Motor neuron (in vitro differentiated cells): ENCODE results near the gene HSPA1L. TPM values are rescaled to one million over a fixed set of nuclear protein-coding genes. Genes with fewer than 3 reads are reported as not detected.
A peak's percentile ranks its signal among the peaks of the same experiment; 100 is the strongest.
"Not testable (repeated sequence)": the region's sequence is repeated elsewhere in the genome, so short reads cannot be mapped to it uniquely, and the experiment has no call there.

ENCODE experiments used
- ATAC-seq, 8 experiments: fragments of 200-7000 bp; cut with Tn5 transposase; replicated peaks in 6 of 8; 2 replicates each; pipeline ENCODE4 v1.8.0; 2021; ENCODE audit warnings: mild to moderate bottlenecking in 8 of 8, moderate library complexity in 8 of 8
- H3K27ac ChIP-seq, 2 donors: fragments of 250-450 bp; sonication (Bioruptor Pico); 2 replicates each; pipeline ENCODE4 v1.9.0; 2021; ENCODE audit warnings: antibody characterized with exemption in 2 of 2, mild to moderate bottlenecking in 2 of 2, moderate library complexity in 1 of 2
- H3K4me1 ChIP-seq, 2 donors: fragments of 250-450 bp; sonication (Bioruptor Pico); replicated peaks in 1 of 2; 2 replicates each; pipeline ENCODE4 v1.6.1; 2021; ENCODE audit warnings: antibody characterized with exemption in 2 of 2, mild to moderate bottlenecking in 2 of 2, moderate library complexity in 1 of 2
- H3K4me3 ChIP-seq, 5 donors: fragments of 250-450 bp; sonication (Bioruptor Pico); 2 replicates each; pipeline ENCODE4 v1.9.0; 2021; ENCODE audit warnings: antibody characterized with exemption in 5 of 5, mild to moderate bottlenecking in 5 of 5, moderate library complexity in 4 of 5
- WGBS, 10 experiments: fragments of 450-650 bp; shearing (Covaris generic); methylation state at CpG; one replicate each; pipeline ENCODE4 v1.0.0; 2022; 5-methylcytosine and 5-hydroxymethylcytosine counted together
- in situ Hi-C, 9 experiments: fragments of 400-800 bp; cut with MboI; loops; one replicate each; pipeline ENCODE4 v1.15.0; 2021; ENCODE audit warnings: low sequenced_read_pairs in 9 of 9, low pct_unique_long_range_greater_than_20kb in 2 of 9; ENCODE audit not compliant: unreplicated experiment in 9 of 9
- total RNA-seq, 8 experiments: library from RNA; unstranded; fragments of 300-600 nt; gene quantifications; 2 replicates each; pipeline versions ENCODE4 v1.2.3 to v1.2.4, GENCODE V29; 2022

Gene HSPA1L
- total RNA-seq, 8 experiments from 2014 or later = 1.0 to 4.3 (median 3.1) TPM

- in situ Hi-C loops = no loop called here
- no peaks in the 10 kb centered on the region for H3K4me1 ChIP-seq
- WGBS, 10 experiments = 75 to 100% (median 100%) methylated on average over 1 to 2 of the region's 2 CpGs; no CpG with 5 or more reads in 5 of the 10 experiments
- ATAC-seq = peak in 1 of 8 experiments; percentile 6
- no peak overlapping the region for H3K4me3 ChIP-seq
- no peak overlapping the region for H3K27ac ChIP-seq
These were observed 35.8 kb upstream of the HSPA1L start for GRCh38 chr6:31850765-31851484.

DNA sequence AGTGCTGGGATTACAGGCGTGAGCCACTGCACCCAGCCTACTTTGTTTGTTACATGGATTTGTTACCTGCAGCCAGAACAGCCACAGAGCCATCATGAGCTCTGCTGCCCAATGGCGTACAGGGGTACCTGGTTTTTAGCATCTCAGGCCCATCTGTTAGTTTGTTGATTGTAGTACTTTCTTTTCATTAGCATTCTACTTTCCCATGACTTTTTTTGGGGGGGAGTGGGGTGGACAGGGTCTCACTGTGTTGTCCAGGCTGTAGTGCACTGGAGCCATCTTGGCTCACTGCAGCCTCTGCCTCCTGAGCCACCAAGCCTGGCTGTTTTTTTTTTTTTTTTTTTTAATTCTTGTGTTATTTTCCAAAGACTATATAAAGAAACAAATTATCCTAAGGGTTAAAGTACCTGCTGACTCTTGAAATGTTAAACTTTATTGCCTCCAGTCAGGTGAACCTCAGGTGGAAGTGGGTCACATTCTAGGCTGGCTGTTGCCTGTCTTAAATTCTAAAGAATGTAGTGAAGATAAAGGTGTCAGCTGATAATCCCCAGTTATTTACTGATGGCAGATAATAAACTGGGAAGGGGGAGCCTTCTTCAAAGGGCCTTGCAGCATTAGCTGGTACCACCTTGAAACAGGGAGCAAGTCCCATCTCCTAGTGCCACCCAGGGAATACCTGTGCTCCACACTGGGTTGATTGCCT is 32.3 kb upstream of the HSPA1L start:
- H3K4me3 ChIP-seq = no peak overlapping the region
- WGBS, 10 experiments = 88 to 100% (median 90%) methylated on average over 1 to 2 of the region's 2 CpGs; no CpG with 5 or more reads in 5 of the 10 experiments
- H3K4me1 ChIP-seq = no peaks in the 10 kb centered on the region
- no peak overlapping the region for H3K27ac ChIP-seq
- in situ Hi-C loops = loop anchor here in 1 of 9 experiments (25.0 kb wide), 1 partner anchor 185 kb away; the partner anchor contains the start of genes APOM, BAG6, C6orf47 and CSNK2B
- no peak for ATAC-seq

GRCh38 chr6:31844507-31844906 is 29.4 kb upstream of the HSPA1L start:
- Histone ChIP-seq H3K27ac (no peak overlapping the region), H3K4me3 (no peak overlapping the region), H3K4me1 (no peaks in the 10 kb centered on the region)
- in situ Hi-C loops = loop anchor here in 1 of 9 experiments (25.0 kb wide), 1 partner anchor 182 kb away; the partner anchor contains the start of genes APOM, BAG6, C6orf47 and CSNK2B
- WGBS, 10 experiments = 70 to 100% (median 100%) methylated on average over 1 to 3 of the region's 3 CpGs; no CpG with 5 or more reads in 5 of the 10 experiments
- ATAC-seq = peak in 1 of 8 experiments; percentile 6

DNA sequence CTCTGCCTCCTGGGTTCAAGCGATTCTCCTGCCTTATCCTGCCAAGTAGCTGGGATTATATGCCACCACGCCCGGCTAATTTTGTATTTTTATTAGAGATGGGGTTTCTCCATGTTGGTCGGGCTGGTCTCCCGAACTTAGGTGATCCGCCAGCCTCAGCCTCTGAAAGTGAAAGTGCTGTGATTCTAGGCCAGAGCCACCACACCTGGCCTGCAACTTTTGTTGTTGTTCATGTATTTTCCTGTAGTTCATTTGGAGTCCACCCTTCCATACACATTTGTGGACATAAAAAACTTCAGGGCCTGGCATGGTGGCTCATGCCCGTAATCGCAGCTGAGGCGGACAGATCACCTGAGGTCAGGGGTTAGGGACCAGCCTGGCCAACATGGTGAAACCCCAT is 27.0 kb upstream of the HSPA1L start:
- peaks cover 6 to 13% of the 10 kb centered on the region in 2 donors for H3K4me1 ChIP-seq
- H3K27ac ChIP-seq = no peak overlapping the region
- no peak for ATAC-seq
- no peak overlapping the region for H3K4me3 ChIP-seq
- WGBS, 10 experiments = 80 to 100% (median 98%) methylated on average over 1 to 8 of the region's 9 CpGs; no CpG with 5 or more reads in 3 of the 10 experiments
- in situ Hi-C loops = loop anchor here in 1 of 9 experiments (25.0 kb wide), 1 partner anchor 180 kb away; the partner anchor contains the start of genes APOM, BAG6, C6orf47 and CSNK2B

- not testable (repeated sequence) for H3K27ac ChIP-seq, H3K4me3 ChIP-seq, ATAC-seq
- 73 to 100% (median 90%) methylated on average over 1 to 8 of the region's 8 CpGs; no CpG with 5 or more reads in 1 of the 10 experiments for WGBS, 10 experiments
- in situ Hi-C loops = loop anchor here in 1 of 9 experiments (25.0 kb wide), 1 partner anchor 177 kb away; the partner anchor contains the start of genes APOM, BAG6, C6orf47 and CSNK2B
- peaks cover 17 to 25% of the 10 kb centered on the region in 2 donors for H3K4me1 ChIP-seq
These were observed 24.7 kb upstream of the HSPA1L start for GRCh38 chr6:31839779-31840126.

- ATAC-seq = no peak
- in situ Hi-C loops = loop anchor here in 1 of 9 experiments (25.0 kb wide), 1 partner anchor 177 kb away; the partner anchor contains the start of genes APOM, BAG6, C6orf47 and CSNK2B
- WGBS, 10 experiments = 67 to 100% (median 100%) methylated on average over 1 of the region's 3 CpGs; no CpG with 5 or more reads in 5 of the 10 experiments
- H3K4me3 ChIP-seq = no peak overlapping the region
- peaks cover 20 to 25% of the 10 kb centered on the region in 2 donors for H3K4me1 ChIP-seq
- H3K27ac ChIP-seq = no peak overlapping the region
These were observed 23.9 kb upstream of the HSPA1L start for GRCh38 chr6:31838968-31839367.

GRCh38 chr6:31838114-31838553 is 23.1 kb upstream of the HSPA1L start:
- WGBS, 10 experiments = 62 to 100% (median 94%) methylated on average over 1 to 6 of the region's 9 CpGs; no CpG with 5 or more reads in 2 of the 10 experiments
- peaks cover 23 to 25% of the 10 kb centered on the region in 2 donors for H3K4me1 ChIP-seq
- not testable (repeated sequence) for ATAC-seq, H3K27ac ChIP-seq, H3K4me3 ChIP-seq
- in situ Hi-C loops = loop anchor here in 1 of 9 experiments (25.0 kb wide), 1 partner anchor 176 kb away; the partner anchor contains the start of genes APOM, BAG6, C6orf47 and CSNK2B

- ATAC-seq = no peak
- H3K27ac ChIP-seq = no peak overlapping the region
- in situ Hi-C loops = loop anchor here in 1 of 9 experiments (25.0 kb wide), 1 partner anchor 175 kb away; the partner anchor contains the start of genes APOM, BAG6, C6orf47 and CSNK2B
- H3K4me1 ChIP-seq = peaks cover 23 to 25% of the 10 kb centered on the region in 2 donors
- peak overlapping the region in 1 of 5 donors; percentile 3 for H3K4me3 ChIP-seq
- WGBS, 10 experiments = 0 to 80% (median 53%) methylated on average over 1 of the region's 1 CpG; no CpG with 5 or more reads in 6 of the 10 experiments
These were observed 22.5 kb upstream of the HSPA1L start for GRCh38 chr6:31837369-31838113.

DNA sequence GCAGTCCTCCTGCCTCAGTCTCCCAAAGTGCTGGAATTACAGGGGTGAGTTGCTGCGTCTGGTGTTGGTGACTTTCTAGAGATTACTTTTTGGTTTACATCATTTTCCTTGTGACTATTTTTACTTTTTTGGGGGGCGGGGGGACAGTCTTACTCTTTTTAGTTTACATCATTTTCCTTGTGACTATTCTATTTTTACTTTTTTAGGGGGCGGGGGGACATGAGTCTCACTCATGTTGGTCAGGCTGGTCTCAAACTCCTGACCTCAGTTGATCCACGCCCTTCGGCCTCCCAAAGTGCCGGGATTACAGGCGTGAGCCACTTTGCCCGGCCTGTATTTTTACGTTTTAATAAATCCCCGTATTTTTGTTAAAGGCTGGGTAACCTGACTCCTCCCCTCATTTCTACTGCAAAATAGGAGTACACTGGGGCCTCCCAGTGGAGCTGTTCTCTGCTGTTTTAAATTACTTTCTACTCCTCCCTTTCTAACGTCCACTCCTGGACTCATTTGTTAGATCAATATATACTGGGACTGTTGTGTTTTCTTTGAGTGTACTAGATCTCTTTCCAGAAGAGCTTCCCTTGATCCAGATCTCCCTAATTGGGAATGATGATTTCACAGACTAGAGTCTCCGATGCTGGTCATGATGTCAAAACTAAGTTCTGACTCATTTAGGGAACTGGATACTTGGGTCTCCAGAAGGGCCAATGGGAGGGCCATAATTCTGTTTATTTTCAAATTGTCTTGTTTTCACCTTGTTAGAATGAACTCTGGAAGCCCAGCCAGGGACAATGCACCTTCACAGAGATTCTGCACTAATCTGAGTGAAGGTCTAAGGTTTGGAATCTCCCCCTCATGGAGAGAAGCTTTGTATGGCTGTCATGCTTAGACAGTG is 21.6 kb upstream of the HSPA1L start:
- in situ Hi-C loops = loop anchor here in 1 of 9 experiments (25.0 kb wide), 1 partner anchor 174 kb away; the partner anchor contains the start of genes APOM, BAG6, C6orf47 and CSNK2B
- peak overlapping the region; percentile 70 to 94 (median 78) for H3K4me3 ChIP-seq
- 0 to 55% (median 20%) methylated on average over 1 to 11 of the region's 12 CpGs; no CpG with 5 or more reads in 1 of the 10 experiments for WGBS, 10 experiments
- ATAC-seq = peak in 1 of 8 experiments; percentile 0
- peak overlapping the region in 1 of 2 donors; percentile 40 for H3K27ac ChIP-seq
- H3K4me1 ChIP-seq = peaks cover 23 to 25% of the 10 kb centered on the region in 2 donors

DNA sequence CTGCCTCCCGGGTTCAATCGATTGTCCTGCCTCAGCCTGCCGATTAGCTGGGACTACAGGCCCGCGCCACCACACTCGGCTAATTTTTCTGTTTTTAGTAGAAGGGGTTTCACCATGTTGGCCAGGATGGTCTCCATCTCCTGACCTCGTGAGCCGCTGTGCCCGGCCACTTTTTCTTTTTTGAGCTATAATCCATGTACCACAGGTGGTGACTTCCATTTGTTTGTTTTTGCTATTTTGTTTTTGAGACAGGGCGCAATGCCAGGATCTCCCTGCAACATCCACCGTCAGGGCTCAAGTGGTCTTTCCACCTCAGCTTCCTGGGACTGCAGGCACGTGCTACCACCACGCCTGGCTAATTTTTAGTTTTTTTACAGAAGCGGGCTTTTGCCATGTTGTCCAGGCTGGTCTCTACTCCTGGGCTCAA is 21.0 kb upstream of the HSPA1L start:
- in situ Hi-C loops = loop anchor here in 1 of 9 experiments (25.0 kb wide), 1 partner anchor 174 kb away; the partner anchor contains the start of genes APOM, BAG6, C6orf47 and CSNK2B
- Histone ChIP-seq H3K27ac (no peak overlapping the region), H3K4me1 (peaks cover 26 to 27% of the 10 kb centered on the region in 2 donors), H3K4me3 (peak overlapping the region; percentile 70 to 94 (median 78))
- 0 to 10% (median 5%) methylated on average over 1 to 13 of the region's 14 CpGs; no CpG with 5 or more reads in 1 of the 10 experiments for WGBS, 10 experiments
- ATAC-seq = no peak
